AG09319 (cell line): Measurements from ENCODE around the gene QTRT2.

Experiments
- DNase-seq: peaks from one replicate; pipeline ENCODE4 v3.0.0-alpha.2; 2010; ENCODE audit warnings: low read depth; ENCODE audit errors: extremely low read depth
- TF ChIP-seq, protein P1 (sequence below): IDR thresholded peaks from 2 replicates; pipeline ENCODE4 v1.5.1; 2011; ENCODE audit warnings: low read depth, mild to moderate bottlenecking, inconsistent platforms, low read length, moderate library complexity

Gene QTRT2

DNA sequence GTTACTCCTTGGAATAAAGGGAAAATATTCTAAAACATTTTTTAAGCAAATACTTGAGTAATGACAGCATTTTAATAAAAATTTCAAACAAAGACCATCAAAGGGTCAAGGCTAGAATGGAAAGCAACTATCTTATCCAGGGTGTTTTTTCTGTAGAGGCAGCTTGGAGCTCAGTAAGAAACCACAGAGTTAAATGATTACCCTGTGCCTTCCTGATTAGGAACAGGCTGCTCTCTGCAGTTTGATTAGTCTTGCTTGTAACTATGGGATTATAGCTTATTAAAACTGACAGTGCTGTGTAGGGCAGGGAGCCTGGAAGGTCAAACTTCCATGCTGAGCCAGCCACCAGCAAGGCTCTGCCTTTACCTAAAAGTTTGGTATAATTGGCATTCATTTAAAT is 33.1 kb downstream of the QTRT2 start:
- TF ChIP-seq, protein P1, sequence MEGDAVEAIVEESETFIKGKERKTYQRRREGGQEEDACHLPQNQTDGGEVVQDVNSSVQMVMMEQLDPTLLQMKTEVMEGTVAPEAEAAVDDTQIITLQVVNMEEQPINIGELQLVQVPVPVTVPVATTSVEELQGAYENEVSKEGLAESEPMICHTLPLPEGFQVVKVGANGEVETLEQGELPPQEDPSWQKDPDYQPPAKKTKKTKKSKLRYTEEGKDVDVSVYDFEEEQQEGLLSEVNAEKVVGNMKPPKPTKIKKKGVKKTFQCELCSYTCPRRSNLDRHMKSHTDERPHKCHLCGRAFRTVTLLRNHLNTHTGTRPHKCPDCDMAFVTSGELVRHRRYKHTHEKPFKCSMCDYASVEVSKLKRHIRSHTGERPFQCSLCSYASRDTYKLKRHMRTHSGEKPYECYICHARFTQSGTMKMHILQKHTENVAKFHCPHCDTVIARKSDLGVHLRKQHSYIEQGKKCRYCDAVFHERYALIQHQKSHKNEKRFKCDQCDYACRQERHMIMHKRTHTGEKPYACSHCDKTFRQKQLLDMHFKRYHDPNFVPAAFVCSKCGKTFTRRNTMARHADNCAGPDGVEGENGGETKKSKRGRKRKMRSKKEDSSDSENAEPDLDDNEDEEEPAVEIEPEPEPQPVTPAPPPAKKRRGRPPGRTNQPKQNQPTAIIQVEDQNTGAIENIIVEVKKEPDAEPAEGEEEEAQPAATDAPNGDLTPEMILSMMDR, result no peak
- DNase-seq, result no peak

DNA sequence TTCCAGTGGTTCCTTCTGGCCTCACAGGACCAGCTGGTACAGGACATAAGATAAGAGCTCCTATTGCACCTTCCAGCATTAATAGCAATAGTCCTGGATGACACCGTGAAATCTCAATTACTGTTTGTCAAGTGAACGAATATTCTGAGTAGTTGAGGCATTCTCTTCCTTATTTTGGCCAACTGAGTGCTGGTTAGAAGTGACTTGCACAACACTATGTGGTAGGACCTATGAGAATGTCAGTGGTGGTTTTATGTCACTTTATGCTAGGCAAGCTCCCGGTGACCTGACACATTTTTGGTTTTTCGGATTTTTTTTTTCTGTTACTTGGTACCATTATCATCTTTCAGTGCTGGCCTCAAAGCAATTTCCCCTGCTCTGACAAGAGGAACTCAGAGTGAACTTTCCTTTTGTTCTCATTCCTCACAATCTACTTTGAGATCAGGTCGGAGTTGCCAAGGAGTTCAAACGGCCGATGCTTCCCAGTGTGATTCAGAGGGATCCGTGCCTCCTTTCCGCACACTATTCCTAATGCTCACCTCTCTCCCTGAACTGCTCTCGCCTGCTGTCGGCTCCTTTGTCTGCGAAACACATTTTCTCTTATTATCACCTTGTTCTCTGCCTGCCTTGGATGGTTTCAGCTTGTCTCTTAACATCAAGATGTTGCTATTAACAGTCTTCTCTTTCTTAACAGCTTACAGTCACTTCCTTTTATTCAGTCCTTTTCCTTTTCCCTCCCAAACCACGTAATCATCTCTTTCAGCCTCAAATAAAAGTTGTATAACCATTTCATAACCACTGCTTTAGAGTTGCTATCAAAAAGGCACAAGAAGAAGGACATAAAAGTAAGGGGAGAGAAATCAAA is 35.8 kb downstream of the QTRT2 start:
- DNase-seq, result no peak
- TF ChIP-seq, protein P1, result no peak

DNA sequence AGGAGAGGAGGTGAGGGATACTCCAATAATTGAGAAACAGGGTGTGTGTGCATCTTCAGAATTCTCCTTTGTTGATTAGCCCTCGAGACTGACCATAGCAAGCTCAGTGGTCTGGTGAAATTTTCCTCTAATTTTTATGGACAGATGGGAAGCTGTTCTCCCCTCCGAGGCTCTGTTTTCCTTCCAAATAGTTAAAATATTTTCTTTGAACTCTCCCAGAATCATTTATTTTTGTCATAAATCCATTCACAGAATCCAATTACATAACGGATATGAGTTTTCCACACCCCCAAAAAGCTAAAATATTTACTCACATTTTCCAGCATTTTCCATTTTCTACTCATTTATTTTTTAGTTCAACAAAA is 36.5 kb downstream of the QTRT2 start:
- TF ChIP-seq, protein P1, result no peak
- DNase-seq, result no peak

DNA sequence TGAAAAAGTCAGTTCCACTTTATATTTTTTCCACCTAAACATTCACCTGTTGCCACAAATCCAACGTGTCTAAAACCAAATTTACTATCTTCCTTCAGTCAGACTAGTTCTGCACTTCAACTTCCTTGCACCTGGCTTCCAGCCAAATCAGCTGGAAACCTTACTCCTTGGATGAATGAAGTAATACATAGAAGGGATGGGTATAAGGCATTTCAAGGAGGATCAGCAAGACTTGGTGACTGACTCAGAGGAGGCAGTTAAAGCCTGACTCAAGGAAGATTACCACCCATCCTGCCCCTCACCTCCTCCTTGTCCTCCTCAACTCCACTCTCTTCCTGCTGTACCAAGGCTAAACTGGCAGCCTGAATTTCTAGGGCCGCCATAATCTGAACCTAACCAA is 37.1 kb downstream of the QTRT2 start:
- peak; percentile 57 for DNase-seq
- TF ChIP-seq, protein P1, result no peak

DNA sequence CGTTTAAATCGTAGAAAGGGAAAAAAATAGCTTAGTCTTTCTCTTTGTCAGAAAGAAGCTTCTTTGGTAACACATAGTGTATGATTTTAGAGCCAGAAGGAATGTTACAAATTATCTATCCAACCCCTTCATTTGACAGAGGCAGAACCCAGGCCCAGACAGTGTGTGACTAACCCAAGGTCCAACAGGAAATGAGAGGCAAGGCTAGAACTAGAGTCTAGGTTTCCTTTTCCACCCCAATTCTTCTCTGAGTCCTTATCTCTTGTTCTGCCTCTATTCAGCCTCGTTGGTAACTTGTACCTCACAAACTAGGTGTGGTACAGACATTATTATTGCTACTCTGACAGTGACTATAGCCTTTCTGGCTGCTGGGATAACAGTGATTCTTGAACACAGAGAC is 39.3 kb downstream of the QTRT2 start:
- no peak for DNase-seq
- TF ChIP-seq, protein P1, result no peak

DNA sequence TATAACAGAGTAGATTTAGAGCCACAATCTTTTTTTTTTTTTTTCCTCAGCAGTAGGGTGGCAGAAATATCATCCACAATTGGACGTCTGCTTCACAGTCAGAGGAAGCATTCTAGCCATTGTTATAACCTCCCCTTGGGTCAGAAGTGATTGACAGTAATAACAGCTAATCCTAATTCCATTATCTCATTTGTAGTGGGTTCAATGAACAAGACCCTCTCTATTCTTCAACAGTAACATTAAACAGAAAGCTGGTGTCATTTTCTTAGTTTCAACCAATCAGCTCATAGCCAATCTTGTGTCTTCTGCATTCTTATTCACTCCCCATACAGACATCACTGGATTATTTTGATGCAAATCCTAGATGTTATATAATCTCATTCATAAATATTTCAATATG is 44.6 kb downstream of the QTRT2 start:
- TF ChIP-seq, protein P1, result no peak

DNA sequence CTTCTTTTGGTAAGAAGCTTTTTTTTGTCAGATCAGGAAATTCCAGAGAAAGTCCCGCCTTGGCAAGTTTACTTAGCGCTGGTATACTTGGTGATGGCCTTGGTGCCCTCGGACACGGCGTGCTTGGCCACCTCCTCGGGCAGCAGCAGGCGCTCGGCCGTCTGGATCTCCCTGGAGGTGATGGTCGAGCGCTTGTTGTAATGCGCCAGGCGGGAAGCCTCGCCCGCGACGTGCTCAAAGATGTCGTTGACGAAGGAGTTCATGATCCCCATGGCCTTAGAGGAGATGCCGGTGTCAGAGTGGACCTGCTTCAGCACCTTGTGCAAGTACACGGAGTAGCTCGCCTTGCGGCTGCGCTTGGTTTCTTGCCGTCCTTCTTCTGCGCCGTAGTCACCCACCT is 46.6 kb downstream of the QTRT2 start:
- TF ChIP-seq, protein P1, result no peak
- DNase-seq, result no peak

More for the DNA sequence above, 44.6 kb downstream of the QTRT2 start:
- no peak for DNase-seq
